NCI-H446 treated with DMSO at 0.1 percent for 48 hours (cell line): Measurements from ENCODE around the gene MMAA.
"Not testable (repeated sequence)": the region's sequence is repeated elsewhere in the genome, so short reads cannot be mapped to it uniquely, and the experiment has no call there.

Experiments
- DNase-seq: peaks from one replicate; lab custom pipeline; 2025; lab: John Stamatoyannopoulos, UW

Gene MMAA

GRCh38 chr4:145635117-145635516 lies 15.9 kb downstream of the MMAA start:
- no peak for DNase-seq

- no peak for DNase-seq
These were observed 16.4 kb downstream of the MMAA start for GRCh38 chr4:145635630-145636029.

DNA sequence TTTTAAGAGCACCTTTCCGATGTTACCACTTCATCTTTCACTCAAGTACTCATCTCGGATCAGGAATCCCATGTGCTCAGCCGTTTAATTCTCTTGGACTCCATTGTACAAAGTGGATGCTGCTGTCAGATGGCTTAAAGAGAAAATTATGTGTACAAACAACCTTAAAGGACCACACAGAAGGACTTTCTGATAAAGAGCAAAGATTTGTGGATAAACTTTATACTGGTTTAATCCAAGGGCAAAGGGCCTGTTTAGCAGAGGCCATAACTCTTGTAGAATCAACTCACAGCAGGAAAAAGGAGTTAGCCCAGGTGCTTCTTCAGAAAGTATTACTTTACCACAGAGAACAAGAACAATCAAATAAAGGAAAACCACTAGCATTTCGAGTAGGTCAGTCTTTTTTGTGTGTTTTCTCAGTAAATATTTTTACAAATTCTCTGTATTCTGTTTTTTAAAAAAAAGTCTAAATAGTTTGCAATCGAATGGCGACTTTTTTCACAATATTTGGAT lies 20.1 kb downstream of the MMAA start:
- DNase-seq, result no peak

GRCh38 chr4:145640236-145640635 lies 21.1 kb downstream of the MMAA start:
- not testable (repeated sequence) for DNase-seq

DNA sequence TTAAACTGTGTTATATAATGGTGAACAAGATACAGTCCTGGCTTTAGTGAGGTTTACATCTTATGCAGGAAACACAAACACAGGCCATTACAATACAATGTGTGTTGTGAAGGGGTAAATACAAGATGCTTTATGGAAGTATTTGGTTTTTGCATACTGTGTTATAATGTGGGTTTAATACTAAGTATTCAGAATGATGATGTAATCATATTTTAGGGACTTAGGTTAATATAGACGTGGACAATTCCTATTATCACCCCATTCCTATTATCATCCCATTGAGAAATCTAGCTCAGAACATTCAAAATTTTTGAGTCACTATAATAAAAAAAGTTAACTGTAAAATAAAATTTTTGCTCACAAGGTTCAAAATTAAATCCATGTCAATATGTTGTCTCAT lies 24.1 kb downstream of the MMAA start:
- no peak for DNase-seq

GRCh38 chr4:145644699-145645098 lies 25.5 kb downstream of the MMAA start:
- no peak for DNase-seq

DNA sequence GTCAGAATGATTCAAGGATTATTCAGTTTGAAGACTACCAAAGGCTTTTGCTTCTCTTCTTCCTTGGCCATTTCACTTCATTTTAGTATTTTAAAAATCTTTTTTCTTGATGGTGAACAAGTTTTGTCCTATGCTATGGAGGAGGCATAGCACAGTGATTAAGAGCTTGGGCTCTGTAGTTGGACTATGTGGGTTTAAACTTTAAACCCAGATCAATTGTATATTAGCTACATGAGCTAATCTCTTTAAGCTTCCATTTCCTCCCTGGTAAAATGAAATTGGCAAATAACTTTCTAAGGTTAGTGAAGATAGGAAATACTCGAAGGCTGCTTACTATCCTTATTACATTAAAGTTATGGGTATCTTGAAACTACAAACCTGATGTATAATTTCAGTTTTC lies 37.0 kb downstream of the MMAA start:
- DNase-seq, result no peak

DNA sequence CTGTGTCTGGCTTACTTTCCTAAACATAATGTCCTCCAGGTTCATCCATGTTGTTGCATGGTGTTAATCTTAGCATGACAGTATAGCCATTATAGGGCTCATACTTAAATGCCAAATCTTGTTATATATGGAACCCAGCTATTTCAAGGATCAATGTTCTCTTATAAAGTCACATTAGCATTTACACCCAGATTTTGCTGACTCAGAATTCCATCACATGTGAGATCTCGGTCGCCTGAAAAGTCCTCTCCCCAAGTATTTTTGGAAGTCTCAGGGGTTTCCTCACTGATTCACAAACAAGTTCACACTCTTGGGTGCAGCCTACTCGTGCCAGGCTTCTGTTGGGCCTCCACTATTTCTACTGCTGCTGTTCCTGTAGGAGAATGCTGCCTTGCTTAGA lies 40.9 kb downstream of the MMAA start:
- no peak for DNase-seq

DNA sequence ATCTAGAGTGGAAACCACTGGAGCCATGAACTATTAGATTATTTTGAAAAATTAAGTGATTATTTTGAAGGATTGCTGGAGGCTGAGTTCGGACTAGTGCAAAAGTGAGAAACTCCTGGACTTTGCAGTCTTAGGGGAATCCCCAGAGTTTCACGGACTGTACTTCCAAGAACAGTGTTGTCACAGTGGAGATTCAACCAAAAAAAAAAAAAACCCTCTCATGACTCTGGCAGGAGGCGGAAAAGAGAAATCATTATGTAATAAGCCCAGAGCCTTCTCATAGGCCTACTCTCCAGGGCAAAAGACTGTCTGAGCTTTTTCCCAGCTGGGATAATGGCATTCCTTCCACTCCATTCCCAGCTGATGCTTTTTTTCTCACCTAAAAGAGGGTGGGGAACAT lies 44.0 kb downstream of the MMAA start:
- DNase-seq, result no peak

DNA sequence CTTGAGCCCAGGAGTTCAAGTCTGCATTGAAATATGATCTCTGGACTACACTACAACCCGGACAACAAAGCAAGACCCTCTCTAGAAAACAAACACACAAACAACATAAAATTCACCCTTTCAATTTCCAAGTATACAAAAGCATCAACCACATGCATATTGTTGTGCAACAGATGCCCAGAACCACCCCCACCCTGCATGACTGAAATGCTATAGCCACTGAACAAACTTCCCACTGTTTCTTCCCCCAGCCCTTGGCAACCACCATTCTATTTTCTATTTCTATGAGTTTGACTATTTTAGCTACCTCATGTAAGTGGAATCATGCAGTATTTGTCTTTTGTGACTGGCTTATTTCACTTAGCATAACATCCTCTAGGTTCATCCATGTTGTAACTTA lies 46.6 kb downstream of the MMAA start:
- no peak for DNase-seq

DNA sequence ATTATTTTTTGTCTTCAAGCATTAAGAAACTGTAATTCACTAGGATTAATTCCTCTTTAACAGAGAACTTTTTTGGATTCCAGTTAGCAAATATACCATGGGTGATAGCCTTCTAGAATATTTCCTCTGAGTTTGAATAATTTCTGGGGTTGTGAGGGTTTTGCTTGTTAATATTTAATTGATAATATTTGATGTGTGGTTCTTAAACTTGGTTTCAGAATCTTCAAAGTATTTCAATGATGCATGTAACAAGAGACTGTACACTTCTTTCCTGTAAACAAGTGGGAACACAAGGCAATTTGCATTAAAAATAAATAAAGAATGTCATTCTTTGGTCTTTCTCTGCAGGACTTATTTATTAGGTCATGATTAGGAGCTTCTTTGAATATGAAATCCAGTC lies 51.2 kb downstream of the MMAA start:
- DNase-seq, result no peak

DNA sequence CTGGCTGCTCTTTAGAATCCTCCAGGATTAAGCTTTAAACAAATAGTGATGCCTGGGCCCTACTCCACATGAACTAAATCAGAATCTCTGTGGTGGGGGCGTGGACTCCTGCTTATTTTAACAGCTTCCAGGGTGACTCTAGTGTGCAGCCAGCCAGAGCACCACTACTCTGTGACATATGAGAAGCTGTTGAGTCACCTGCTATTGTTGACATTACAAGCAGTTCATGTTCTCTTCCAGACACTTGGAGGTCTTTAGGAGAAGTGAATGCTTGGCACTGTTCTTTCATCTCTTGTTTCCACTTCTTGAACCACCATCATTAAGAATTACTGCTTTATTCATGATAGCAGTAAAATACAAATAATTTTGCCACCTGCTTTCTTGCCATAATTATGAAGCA lies 60.3 kb downstream of the MMAA start:
- DNase-seq, result peak; percentile 77

DNA sequence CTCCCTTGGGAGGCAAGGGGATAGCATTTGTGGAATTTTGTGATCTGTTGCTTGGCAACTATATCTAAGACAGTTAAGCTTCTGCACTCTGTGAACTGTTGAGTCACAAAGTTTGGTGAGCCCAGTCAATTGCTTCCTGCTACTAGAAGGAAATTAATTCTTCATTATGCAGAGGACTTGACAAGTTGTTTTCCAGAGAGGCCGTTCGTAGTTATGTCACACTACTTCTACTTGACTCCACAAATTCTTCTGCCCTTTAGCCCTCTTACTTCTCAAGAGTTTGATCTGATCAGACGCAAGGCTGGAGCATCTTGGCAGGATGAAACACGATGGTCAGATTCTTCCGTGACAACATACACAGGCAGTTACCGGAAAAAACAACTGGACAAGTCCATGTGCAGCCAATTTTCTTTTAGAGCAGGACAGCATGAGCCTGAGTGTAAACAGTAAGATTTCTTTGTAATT lies 60.8 kb downstream of the MMAA start, which contains the start of gene C4orf51:
C4orf51 (plus strand) TSS at position 156 of the 465 bp plus-strand sequence; CDS start at position 214, 58 bp downstream.
- peak; percentile 33 for DNase-seq

- DNase-seq, result no peak
These were observed 61.7 kb downstream of the MMAA start for GRCh38 chr4:145680902-145681301.

- DNase-seq, result no peak
These were observed 62.3 kb downstream of the MMAA start for GRCh38 chr4:145681518-145681917.

GRCh38 chr4:145681956-145682355 lies 62.8 kb downstream of the MMAA start:
- no peak for DNase-seq

DNA sequence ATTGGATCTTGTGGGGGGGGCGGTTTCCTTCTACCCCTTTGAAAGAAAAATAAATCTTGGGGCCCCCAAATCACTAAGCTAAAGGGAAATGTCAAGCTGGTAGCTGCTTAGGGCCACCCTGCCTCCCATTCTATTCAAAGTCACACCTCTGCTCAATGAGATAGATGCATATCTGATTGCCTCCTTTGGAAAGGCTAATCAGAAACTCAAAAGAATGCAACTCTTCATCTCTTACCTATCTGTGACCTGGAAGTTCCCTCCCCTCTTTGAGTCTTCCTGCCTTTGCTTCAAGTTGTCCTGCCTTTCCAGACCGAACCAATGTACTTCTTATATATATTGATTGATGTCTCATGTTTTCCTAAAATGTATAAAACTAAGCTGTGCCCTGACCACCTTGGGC lies 67.8 kb downstream of the MMAA start:
- no peak for DNase-seq

DNA sequence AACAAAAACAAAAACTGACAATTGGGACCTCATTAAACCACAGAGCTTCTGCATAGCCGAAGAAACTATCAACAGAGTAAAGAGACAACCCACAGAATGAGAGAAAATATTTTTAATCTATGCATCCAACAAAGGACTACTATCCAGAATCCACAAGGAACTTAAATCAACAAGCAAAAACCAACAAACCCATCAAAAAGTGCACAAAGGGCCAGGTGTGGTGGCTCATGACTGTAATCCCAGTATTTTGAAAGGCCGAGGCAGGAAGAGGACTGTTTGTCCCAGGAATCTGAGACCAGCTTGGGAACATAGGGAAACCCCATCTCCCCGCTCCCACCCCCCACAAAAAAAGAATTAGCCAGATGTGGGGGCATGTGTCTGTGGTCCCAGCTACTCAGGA lies 71.4 kb downstream of the MMAA start:
- no peak for DNase-seq

- not testable (repeated sequence) for DNase-seq
These were observed 72.2 kb downstream of the MMAA start for GRCh38 chr4:145691416-145691815.

GRCh38 chr4:145694929-145695328 lies 75.7 kb downstream of the MMAA start:
- DNase-seq, result no peak

DNA sequence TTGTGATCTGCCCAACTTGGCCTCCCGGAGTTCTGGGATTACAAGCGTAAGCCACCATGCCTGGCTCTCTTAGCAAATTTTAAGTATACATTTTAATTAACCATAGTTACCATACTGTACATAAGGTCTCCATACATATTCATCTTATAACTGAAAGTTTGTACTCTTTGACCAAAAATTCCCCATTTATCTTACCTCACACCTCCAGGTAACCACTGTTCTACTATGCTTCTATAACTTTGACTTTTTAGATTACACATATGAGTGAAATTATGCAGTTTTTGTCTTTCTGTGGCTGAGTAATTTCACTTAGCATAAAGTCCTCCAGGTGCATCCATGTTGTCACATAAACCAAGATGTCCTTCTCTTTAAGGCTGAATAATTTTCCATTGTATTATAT lies 78.1 kb downstream of the MMAA start:
- DNase-seq, result no peak

DNA sequence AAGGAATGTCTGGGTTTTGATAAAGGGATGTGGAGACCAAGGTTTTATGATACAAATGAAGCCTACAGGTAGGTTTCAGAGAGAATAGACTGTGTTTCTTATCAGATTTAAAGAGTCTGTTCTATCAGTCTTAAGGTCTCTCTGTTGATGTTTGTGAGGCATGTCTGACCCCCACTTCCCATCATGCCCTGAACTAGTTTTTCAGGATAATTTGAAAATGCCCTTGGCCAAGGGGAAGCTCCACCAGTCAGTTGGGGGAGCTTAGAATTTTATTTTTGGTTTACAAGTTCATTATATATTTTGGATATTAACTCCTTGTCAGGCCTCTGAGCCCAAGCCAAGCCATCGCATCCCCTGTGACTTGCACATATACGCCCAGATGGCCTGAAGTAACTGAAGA lies 79.3 kb downstream of the MMAA start:
- DNase-seq, result no peak

DNA sequence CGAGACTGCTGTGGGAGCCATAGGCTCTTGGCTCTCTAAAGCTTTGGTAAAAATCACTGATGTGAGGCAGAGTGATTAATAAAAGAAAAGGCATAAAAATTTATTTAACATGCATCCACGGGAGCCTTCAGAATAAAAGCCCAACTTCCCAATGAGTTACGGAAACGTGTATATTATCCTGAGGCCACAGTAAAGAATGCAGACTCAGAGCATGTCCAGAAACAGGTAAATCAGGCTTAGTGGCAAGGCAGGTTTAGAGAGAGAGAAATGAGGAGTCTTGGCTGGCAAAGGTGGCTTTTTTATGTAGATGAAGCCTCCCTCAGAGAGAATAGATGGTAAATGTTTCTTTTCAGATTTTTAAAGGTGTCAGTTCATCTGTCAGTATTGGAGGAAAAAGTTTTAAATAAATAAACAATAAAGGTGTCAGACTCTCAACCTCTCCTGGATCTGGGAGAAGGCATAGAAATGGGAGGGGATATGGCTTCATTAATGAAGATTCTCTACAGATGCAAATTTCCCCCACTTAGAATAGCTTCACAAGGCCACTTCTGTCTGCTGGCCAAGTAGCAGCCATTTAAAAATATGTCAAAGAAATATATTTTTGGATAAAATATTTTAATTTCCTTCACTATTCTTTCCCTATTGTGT lies 84.8 kb downstream of the MMAA start:
- DNase-seq, result no peak

DNA sequence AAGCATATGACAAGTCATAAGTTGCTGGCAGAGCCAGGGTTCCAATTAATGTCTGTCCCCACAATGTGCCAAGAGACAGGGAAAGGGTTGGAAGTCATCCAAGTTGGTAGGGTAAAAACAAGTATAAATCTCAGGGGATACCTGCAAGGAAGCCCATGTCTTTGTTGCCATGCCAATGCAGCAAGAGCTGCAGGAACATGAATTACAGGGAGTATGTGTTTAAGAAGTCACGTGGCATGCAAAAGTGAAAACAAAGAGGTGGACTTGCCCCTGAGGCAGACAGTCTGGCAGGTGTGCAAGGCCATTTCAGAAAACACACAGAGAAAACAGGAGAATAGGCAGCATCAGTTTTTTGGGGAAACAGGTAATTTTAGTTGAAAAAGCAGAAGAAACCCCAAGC lies 90.2 kb downstream of the MMAA start:
- peak; percentile 5 for DNase-seq
